Islet of Langerhans (tissue), 1 donor: ENCODE data around the gene CCDC6.
"Not testable (repeated sequence)": the region's sequence is repeated elsewhere in the genome, so short reads cannot be mapped to it uniquely, and the experiment has no call there.

Experiments used
- FAIRE-seq: peaks from one replicate; lab custom pipeline; 2011; peaks lifted over from hg19 to GRCh38; lab: Jason Lieb, UNC

The CCDC6 gene

GRCh38 chr10:59905731-59906416, 482 bp downstream of the CCDC6 start:
- FAIRE-seq = no peak

- no peak for FAIRE-seq
Measured at GRCh38 chr10:59905066-59905730, 1.2 kb downstream of the CCDC6 start.

GRCh38 chr10:59904426-59905065, 1.8 kb downstream of the CCDC6 start:
- FAIRE-seq = no peak

- no peak for FAIRE-seq
Measured at GRCh38 chr10:59903871-59904270, 2.5 kb downstream of the CCDC6 start.

GRCh38 chr10:59902016-59902415, 4.3 kb downstream of the CCDC6 start:
- no peak for FAIRE-seq

- no peak for FAIRE-seq
Measured at GRCh38 chr10:59901470-59901869, 4.9 kb downstream of the CCDC6 start.

GRCh38 chr10:59900048-59900727, 6.2 kb downstream of the CCDC6 start:
- no peak for FAIRE-seq

GRCh38 chr10:59898125-59898835, 8.1 kb downstream of the CCDC6 start:
- no peak for FAIRE-seq

GRCh38 chr10:59896191-59896590, 10.2 kb downstream of the CCDC6 start:
- FAIRE-seq = no peak

- no peak for FAIRE-seq
Measured at GRCh38 chr10:59895629-59896116, 10.7 kb downstream of the CCDC6 start.

- FAIRE-seq = no peak
Measured at GRCh38 chr10:59894114-59894513, 12.2 kb downstream of the CCDC6 start.

GRCh38 chr10:59892697-59893096, 13.7 kb downstream of the CCDC6 start:
- FAIRE-seq = no peak

GRCh38 chr10:59891936-59892335, 14.4 kb downstream of the CCDC6 start:
- FAIRE-seq = no peak

- FAIRE-seq = no peak
Measured at GRCh38 chr10:59891349-59891748, 15.0 kb downstream of the CCDC6 start.

- FAIRE-seq = no peak
Measured at GRCh38 chr10:59888781-59889435, 17.4 kb downstream of the CCDC6 start.

GRCh38 chr10:59887972-59888640, 18.2 kb downstream of the CCDC6 start:
- no peak for FAIRE-seq

GRCh38 chr10:59887006-59887405, 19.4 kb downstream of the CCDC6 start:
- FAIRE-seq = no peak

- FAIRE-seq = no peak
Measured at GRCh38 chr10:59885430-59886134, 20.8 kb downstream of the CCDC6 start.

- FAIRE-seq = not testable (repeated sequence)
Measured at GRCh38 chr10:59884893-59885292, 21.5 kb downstream of the CCDC6 start.

- FAIRE-seq = no peak
Measured at GRCh38 chr10:59881640-59882039, 24.7 kb downstream of the CCDC6 start.
